GM18508 (cell line): ENCODE results near the gene L3MBTL4.
A peak's percentile ranks its signal among the peaks of the same experiment; 100 is the strongest.

Experiments
- ATAC-seq: cut with Tn5 transposase; IDR thresholded peaks from one replicate; pipeline ENCODE4 v1.9.1; 2021; ENCODE audit warnings: moderate number of reproducible peaks; ENCODE audit not compliant: insufficient read depth, unreplicated experiment

Gene L3MBTL4

GRCh38 chr18:5944448-5944847 is 470.3 kb downstream of the L3MBTL4 start:
- no peak for ATAC-seq

DNA sequence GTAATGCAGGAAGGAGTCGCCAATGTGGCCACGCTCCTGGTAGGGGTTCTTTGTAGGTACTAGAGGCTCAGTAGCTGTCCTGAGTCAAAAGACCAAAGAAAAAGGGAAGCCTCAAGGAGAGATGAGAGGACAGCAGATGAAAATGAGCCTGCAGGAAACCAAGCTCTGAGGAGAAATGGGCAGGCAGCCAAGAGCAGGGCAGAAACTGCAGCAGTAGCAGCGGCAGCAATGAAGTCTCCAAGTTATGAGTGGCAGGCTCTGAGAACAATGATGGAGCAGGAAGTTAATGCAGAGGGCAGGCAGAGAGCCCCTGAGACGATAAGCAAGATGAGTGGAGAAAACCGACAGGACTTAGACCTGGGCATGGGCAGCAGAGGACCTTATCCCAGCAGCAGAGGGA is 471.2 kb downstream of the L3MBTL4 start:
- no peak for ATAC-seq

GRCh38 chr18:5942591-5942990 is 472.1 kb downstream of the L3MBTL4 start:
- ATAC-seq: no peak

DNA sequence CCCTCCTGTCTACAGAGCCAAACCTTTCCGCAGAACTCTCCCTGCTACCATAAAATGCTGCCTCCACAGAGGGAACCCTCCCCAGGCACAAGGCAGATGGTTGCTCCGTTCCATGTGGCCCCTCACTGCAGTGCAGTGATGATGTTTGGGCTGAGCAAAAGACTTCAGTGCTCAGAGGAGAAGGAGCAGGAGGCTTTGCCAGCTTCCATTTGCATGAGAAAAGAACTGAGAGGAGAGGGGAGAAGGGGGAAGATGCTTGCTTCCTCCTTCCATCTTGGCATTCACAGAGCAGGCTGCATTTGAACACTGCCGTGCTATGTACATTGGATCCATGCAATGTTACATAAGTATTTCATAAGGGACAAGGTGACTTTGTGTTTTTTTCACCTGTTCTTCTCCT is 472.8 kb downstream of the L3MBTL4 start:
- no peak for ATAC-seq

DNA sequence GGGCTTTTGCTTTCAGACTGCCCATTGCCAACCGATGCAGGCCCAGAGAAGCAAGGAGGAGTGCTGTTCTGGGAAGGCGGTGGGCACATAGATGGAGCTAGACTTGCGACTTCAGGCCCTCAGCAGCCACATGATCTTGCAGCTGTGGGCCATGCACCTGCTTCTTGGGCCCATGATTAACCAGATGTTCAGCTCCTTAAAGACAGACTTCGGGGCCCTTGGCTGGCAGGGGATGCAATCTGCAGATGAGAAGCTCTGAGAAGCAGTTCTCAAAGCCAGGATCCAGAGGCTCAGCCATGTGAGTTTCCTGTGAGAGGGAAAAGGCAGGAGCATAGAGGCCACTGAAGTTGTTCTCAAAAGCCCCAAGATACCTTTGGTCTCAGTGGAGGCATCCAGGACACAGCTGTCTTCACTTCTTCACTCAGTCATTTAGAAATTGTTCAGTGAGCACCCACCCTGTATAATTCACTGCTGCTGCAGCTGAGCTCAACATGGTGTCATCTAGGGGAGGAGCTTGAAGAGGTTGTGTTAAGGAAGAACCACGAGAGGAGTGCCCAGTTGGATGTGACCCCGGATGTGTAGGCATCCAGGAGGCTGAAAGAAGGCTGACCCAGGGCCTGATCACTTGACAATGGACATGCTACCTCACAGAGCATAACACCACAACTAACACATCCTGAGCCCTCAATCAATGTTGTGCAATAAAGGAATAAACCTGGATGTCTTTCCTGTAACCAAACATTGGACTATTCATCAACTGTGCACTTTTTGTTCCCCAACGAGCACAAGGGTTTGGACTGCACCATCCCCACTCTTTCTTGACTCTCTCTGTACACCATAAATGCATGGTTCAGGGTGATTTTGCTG is 474.7 kb downstream of the L3MBTL4 start:
- ATAC-seq: no peak

GRCh38 chr18:5937795-5938194 is 476.9 kb downstream of the L3MBTL4 start:
- ATAC-seq: peak; percentile 50

- ATAC-seq: no peak
Measured at GRCh38 chr18:5937121-5937520, 477.6 kb downstream of the L3MBTL4 start.

- ATAC-seq: no peak
Measured at GRCh38 chr18:5930789-5931188, 483.9 kb downstream of the L3MBTL4 start.

- no peak for ATAC-seq
Measured at GRCh38 chr18:5918205-5918858, 496.4 kb downstream of the L3MBTL4 start.

- ATAC-seq: no peak
Measured at GRCh38 chr18:5914951-5915350, 499.8 kb downstream of the L3MBTL4 start.

DNA sequence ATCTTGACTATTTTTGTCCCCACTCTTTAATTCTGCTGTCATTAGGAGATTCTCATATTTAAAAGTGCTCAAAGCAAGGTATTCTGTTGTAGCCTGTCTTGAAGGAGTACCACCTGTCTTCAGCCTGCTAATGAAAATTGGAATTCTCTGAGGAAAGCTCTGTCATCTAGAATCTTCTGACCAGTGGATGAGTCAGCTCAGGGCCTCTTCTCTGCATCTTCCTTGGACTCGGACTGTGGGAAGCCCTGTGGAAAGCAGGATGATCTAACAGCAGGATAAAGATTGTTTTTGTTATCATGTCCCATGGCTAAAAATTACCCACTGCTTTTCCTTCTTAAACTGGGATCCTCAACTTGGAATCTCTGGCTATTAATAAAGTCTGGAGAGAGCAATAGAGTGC is 500.7 kb downstream of the L3MBTL4 start:
- ATAC-seq: no peak

- ATAC-seq: no peak
Measured at GRCh38 chr18:5912566-5912965, 502.1 kb downstream of the L3MBTL4 start.

DNA sequence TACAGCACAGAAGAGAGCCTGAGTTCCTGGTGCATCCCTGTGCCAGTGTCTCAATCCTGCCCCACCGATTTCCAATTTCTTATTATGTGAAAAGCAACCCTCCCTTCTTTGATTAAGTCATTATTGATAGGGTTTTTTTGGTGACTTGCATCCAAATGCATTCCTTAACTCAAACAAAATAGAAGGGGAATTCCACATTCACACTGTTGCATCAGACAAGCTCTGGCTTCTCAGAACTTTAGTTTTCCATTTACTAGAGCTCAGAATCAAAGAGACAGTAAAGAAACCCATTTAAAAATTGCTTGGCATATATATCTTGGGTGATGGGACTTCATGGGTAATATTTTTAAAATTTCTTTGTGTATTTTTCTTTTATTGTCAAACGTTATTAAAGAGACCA is 505.6 kb downstream of the L3MBTL4 start:
- no peak for ATAC-seq
